Upper lobe of left lung (tissue), 6 donors: Measurements from ENCODE around the gene GLIPR1. TPM values are rescaled to one million over a fixed set of nuclear protein-coding genes. Genes with fewer than 3 reads are reported as not detected.

ENCODE experiments used
- ATAC-seq, 2 donors: fragments of 200-7000 bp; cut with Tn5 transposase; one replicate each; pipeline ENCODE4 v1.9.1; 2022; ENCODE audit warnings: mild to moderate bottlenecking in 2 of 2, moderate library complexity in 2 of 2; ENCODE audit not compliant: low FRiP score in 2 of 2
- DNase-seq, 2 donors: peaks; one replicate each; pipeline ENCODE4 v3.0.0-alpha.2; 2019 to 2020
- H3K27ac ChIP-seq, 4 donors: fragments of 200-600 bp; sonication (generic); one replicate each; pipeline ENCODE4 v1.5.1; 2016 to 2019
- H3K27me3 ChIP-seq, 4 donors: fragments of 200-600 bp; sonication (generic); one replicate each; pipeline ENCODE4 v1.5.1; 2017 to 2019
- H3K36me3 ChIP-seq, 4 donors: fragments of 200-600 bp; sonication (generic); one replicate each; pipeline ENCODE4 v1.5.1; 2016 to 2019
- H3K4me1 ChIP-seq, 4 donors: fragments of 200-600 bp; sonication (generic); one replicate each; pipeline ENCODE4 v1.5.1; 2018 to 2019
- H3K4me3 ChIP-seq, 4 donors: fragments of 200-600 bp; sonication (generic); one replicate each; pipeline ENCODE4 v1.5.1; 2017 to 2019; ENCODE audit warnings: mild to moderate bottlenecking in 2 of 4, moderate library complexity in 1 of 4
- H3K9me3 ChIP-seq, 4 donors: fragments of 200-600 bp; sonication (generic); one replicate each; pipeline ENCODE4 v1.5.1; 2018 to 2019
- EP300 ChIP-seq, 4 donors: sonication (generic); formaldehyde crosslinking; IDR thresholded peaks; one replicate each; pipeline ENCODE4 v1.5.1; 2017; ENCODE audit warnings: antibody characterized with exemption in 4 of 4, control low read depth in 2 of 4
- POLR2A ChIP-seq, 4 donors: fragments of 450-650 bp; IDR thresholded peaks; one replicate each; pipeline ENCODE4 v1.5.1; 2016 to 2017; ENCODE audit warnings: antibody characterized with exemption in 4 of 4, mild to moderate bottlenecking in 2 of 4
- POLR2AphosphoS5 ChIP-seq, 2 donors: sonication (generic); formaldehyde crosslinking; IDR thresholded peaks; one replicate each; pipeline ENCODE4 v1.5.1; 2017; ENCODE audit warnings: antibody characterized with exemption in 2 of 2
- WGBS, 2 donors: methylation state at CpG; one replicate each; pipeline ENCODE4 v1.1.5; 2017 to 2018; 5-methylcytosine and 5-hydroxymethylcytosine counted together
- total RNA-seq, 6 donors: library from RNA; depleted of rRNA in 4 of 6; stranded (reverse); fragments of >200 nt in 4 of 6; gene quantifications; one replicate each; pipeline versions ENCODE4 v1.1.0 to v1.2.1, GENCODE V29; 2016 to 2021
- TF ChIP-seq, protein P1 (sequence below), 6 experiments: fragments of 450-650 bp in 4 of 6; fragments of 200-600 bp in 2 of 6; sonication (generic) in 2 of 6; IDR thresholded peaks; one replicate each; pipeline ENCODE4 v1.5.1; 2016 to 2019; ENCODE audit warnings: antibody characterized with exemption in 6 of 6
- donor health status: DM: no; HTN: no; CAD: no; lungs with moderate emphysema.
- donor health status: DM: no; HTN: yes; CAD: no; lungs with severe emphysema.

The GLIPR1 gene
- total RNA-seq, 6 donors from 2014 or later: 7.3 to 56.7 (median 15.7) TPM

GRCh38 chr12:75503459-75503858 is 22.9 kb downstream of the GLIPR1 start:
- Histone ChIP-seq H3K4me1 (no peaks in the 10 kb centered on the region), H3K27me3 (no peaks in the 10 kb centered on the region), H3K9me3 (no peaks in the 10 kb centered on the region), H3K27ac (no peak overlapping the region), H3K4me3 (no peak overlapping the region), H3K36me3 (peaks cover 18 to 93% (median 39%) of the 10 kb centered on the region in 4 donors)
- 82 to 90% methylated on average over 3 of the region's 3 CpGs for WGBS, 2 donors
- TF ChIP-seq POLR2A (IDR thresholded peaks at IDR 0.05) (no peak), EP300 (IDR thresholded peaks at IDR 0.05) (no peak), POLR2AphosphoS5 (IDR thresholded peaks at IDR 0.05) (no peak)
- TF ChIP-seq, protein P1, sequence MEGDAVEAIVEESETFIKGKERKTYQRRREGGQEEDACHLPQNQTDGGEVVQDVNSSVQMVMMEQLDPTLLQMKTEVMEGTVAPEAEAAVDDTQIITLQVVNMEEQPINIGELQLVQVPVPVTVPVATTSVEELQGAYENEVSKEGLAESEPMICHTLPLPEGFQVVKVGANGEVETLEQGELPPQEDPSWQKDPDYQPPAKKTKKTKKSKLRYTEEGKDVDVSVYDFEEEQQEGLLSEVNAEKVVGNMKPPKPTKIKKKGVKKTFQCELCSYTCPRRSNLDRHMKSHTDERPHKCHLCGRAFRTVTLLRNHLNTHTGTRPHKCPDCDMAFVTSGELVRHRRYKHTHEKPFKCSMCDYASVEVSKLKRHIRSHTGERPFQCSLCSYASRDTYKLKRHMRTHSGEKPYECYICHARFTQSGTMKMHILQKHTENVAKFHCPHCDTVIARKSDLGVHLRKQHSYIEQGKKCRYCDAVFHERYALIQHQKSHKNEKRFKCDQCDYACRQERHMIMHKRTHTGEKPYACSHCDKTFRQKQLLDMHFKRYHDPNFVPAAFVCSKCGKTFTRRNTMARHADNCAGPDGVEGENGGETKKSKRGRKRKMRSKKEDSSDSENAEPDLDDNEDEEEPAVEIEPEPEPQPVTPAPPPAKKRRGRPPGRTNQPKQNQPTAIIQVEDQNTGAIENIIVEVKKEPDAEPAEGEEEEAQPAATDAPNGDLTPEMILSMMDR (IDR thresholded peaks at IDR 0.05): no peak
- DNase-seq (no peak), ATAC-seq (no peak)

DNA sequence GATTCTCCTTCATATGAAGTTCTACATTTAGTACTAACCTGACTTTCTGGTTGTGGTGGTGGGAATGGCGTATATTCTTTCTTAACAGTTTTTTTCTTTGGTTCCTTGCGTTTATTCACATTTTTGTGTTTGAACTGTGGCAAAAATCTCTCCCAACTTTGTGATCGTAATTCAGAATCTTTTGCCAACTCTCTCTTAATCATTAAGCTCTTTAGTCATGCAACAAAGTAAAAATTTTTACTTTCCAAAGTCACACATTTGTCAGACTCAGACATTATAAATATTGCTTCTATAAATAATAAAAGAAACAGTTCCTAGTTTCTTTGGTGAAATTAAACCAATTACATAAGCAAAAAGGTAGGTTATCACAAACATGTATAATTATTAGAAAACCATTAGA is 23.3 kb downstream of the GLIPR1 start:
- ATAC-seq: no peak
- TF ChIP-seq, protein P1 (IDR thresholded peaks at IDR 0.05): no peak
- no peak for TF ChIP-seq EP300 (IDR thresholded peaks at IDR 0.05)
- no peak for TF ChIP-seq POLR2AphosphoS5 (IDR thresholded peaks at IDR 0.05)
- TF ChIP-seq POLR2A (IDR thresholded peaks at IDR 0.05): no peak
- no peaks in the 10 kb centered on the region for H3K4me1 ChIP-seq
- no peak for DNase-seq
- H3K27me3 ChIP-seq: no peaks in the 10 kb centered on the region
- peaks cover 18 to 89% (median 36%) of the 10 kb centered on the region in 4 donors for H3K36me3 ChIP-seq
- no peaks in the 10 kb centered on the region for H3K9me3 ChIP-seq
- no peak overlapping the region for H3K27ac ChIP-seq
- no peak overlapping the region for H3K4me3 ChIP-seq
- WGBS, 2 donors: 87 to 94% methylated on average over 3 of the region's 3 CpGs

DNA sequence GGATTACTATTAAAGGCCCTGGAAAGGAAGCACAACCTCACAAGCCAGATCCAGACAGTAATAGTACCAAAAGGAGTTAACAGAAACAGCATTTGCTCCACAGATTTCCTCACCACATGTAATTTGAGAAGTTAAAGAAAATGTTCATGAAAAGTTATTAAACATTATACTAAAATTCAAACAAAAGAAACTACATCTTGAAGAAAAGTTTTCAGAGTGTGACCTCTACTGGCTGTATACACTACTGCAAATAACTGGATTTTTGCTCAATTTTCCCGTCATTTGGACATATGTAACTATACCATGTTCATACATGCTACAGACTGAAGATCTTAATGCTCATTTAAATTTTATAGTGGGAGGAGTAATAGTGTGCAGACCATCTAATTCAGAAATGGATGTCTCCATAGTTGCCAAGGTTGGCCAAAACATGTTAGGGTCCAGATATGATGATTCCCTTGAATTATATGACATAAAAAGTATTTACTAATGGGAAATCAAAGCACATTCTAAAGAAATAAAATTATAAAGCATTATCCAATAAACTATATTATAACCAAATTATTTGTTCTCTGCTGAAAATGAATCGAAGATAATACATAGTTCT is 25.3 kb downstream of the GLIPR1 start:
- ATAC-seq (no peak), DNase-seq (no peak)
- Histone ChIP-seq H3K27me3 (no peaks in the 10 kb centered on the region), H3K4me3 (no peak overlapping the region), H3K9me3 (no peaks in the 10 kb centered on the region), H3K4me1 (peaks cover 13 to 15% (median 14%) of the 10 kb centered on the region in 4 donors), H3K36me3 (peaks cover 18 to 70% (median 27%) of the 10 kb centered on the region in 4 donors), H3K27ac (no peak overlapping the region)
- TF ChIP-seq POLR2A (IDR thresholded peaks at IDR 0.05) (no peak), EP300 (IDR thresholded peaks at IDR 0.05) (no peak), POLR2AphosphoS5 (IDR thresholded peaks at IDR 0.05) (no peak)
- TF ChIP-seq, protein P1 (IDR thresholded peaks at IDR 0.05): peak in 5 of 6 experiments; percentile 14 to 44 (median 35)
- WGBS, 2 donors: 75% methylated on average over 2 of the region's 2 CpGs

- no peak overlapping the region for H3K27ac ChIP-seq
- DNase-seq (no peak), ATAC-seq (no peak)
- no peaks in the 10 kb centered on the region for H3K9me3 ChIP-seq
- TF ChIP-seq, protein P1 (IDR thresholded peaks at IDR 0.05): no peak
- TF ChIP-seq EP300 (IDR thresholded peaks at IDR 0.05) (no peak), POLR2AphosphoS5 (IDR thresholded peaks at IDR 0.05) (no peak), POLR2A (IDR thresholded peaks at IDR 0.05) (no peak)
- WGBS, 2 donors: 85 to 87% methylated on average over 2 of the region's 2 CpGs
- no peaks in the 10 kb centered on the region for H3K27me3 ChIP-seq
- H3K36me3 ChIP-seq: peaks cover 11 to 57% (median 18%) of the 10 kb centered on the region in 4 donors
- no peak overlapping the region for H3K4me3 ChIP-seq
- peaks cover 13 to 19% (median 16%) of the 10 kb centered on the region in 4 donors for H3K4me1 ChIP-seq
Observed at GRCh38 chr12:75507086-75507485, 26.5 kb downstream of the GLIPR1 start.

DNA sequence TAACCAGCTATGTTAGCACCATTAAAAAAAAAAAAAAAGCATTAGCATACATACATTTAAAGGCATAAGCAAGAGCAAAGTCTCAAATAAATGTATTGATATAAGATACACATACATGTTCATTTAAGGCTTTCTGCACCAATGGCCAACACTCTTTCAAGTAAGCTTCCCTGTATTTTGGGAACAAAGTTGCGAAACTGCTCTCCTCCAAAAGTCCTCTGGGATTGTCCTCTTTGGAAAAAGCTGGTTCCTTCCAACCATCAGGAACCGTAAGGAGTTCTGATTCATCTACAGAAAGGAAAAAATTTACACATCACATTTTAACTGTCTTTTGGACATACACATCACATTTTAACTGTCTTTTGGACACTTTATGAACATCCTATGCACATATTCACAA is 27.6 kb downstream of the GLIPR1 start:
- Histone ChIP-seq H3K9me3 (no peaks in the 10 kb centered on the region), H3K27ac (no peak overlapping the region), H3K36me3 (peaks cover 5 to 46% (median 10%) of the 10 kb centered on the region in 4 donors), H3K4me1 (peaks cover 13 to 20% (median 16%) of the 10 kb centered on the region in 4 donors), H3K4me3 (no peak overlapping the region), H3K27me3 (no peaks in the 10 kb centered on the region)
- no peak for TF ChIP-seq POLR2AphosphoS5 (IDR thresholded peaks at IDR 0.05)
- TF ChIP-seq, protein P1 (IDR thresholded peaks at IDR 0.05): no peak
- TF ChIP-seq POLR2A (IDR thresholded peaks at IDR 0.05): no peak
- no peak for TF ChIP-seq EP300 (IDR thresholded peaks at IDR 0.05)
- DNase-seq (no peak), ATAC-seq (no peak)
- WGBS, 2 donors: 80 to 83% methylated on average over 2 of the region's 2 CpGs
